Keratinocyte (primary cell): ENCODE measurements around the gene SERPINE1.

Experiments
- EZH2 ChIP-seq: IDR thresholded peaks from one replicate; pipeline ENCODE4 v1.6.1; 2012; ENCODE audit warnings: inconsistent platforms, mild to moderate bottlenecking, low read length, moderate library complexity
- TF ChIP-seq, protein P1 (sequence below), 3 experiments: IDR thresholded peaks in 1 of 3; conservative IDR thresholded peaks in 1 of 3; optimal IDR thresholded peaks in 1 of 3; 2 replicates in 2 of 3; 3 replicates in 1 of 3; pipeline versions ENCODE3 to v1.5.1; 2011; ENCODE audit warnings: low read length in 3 of 3, mild to moderate bottlenecking in 3 of 3, moderate library complexity in 2 of 3, control low read depth in 1 of 3, inconsistent platforms in 1 of 3; ENCODE audit not compliant: insufficient read depth in 2 of 3; ENCODE audit errors: extremely low read depth in 1 of 3

DNA sequence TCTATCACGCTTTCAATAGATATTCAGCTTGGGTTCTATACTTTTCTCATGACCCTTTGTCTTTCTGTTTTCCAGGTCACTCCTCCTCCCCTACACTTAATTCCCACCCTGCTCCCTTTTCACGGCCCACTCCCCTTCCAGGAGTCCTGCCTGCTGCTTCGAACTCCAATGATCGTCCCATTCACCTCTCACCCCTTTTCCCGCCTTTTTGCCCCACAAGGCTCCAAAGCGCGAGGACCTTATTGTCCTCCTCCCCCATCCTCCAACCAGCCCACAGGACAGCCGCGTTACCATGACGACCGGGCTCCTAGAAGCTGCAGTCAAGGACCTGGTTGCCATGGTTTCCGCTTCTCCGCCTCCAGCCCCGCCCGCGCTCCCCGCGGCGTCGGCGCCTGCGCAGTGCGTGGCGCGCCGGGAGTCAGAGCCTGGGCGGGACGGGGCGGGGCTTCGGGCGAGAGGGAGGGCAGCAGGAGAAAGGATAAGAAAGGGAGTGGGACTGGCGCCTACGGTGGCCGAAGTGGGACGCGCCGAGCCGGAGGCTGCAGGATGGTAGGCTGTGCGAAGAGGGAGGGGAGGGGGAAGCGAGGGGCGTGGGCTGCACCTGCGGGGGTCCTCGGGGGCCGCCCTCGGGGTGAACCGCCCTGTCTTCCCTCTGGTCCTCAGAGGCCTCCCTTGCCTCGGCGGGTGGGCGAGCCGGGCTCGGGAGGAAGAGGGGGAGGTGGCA lies 27.2 kb downstream of the SERPINE1 start, which contains the start of gene AP1S1:
- TF ChIP-seq, protein P1, sequence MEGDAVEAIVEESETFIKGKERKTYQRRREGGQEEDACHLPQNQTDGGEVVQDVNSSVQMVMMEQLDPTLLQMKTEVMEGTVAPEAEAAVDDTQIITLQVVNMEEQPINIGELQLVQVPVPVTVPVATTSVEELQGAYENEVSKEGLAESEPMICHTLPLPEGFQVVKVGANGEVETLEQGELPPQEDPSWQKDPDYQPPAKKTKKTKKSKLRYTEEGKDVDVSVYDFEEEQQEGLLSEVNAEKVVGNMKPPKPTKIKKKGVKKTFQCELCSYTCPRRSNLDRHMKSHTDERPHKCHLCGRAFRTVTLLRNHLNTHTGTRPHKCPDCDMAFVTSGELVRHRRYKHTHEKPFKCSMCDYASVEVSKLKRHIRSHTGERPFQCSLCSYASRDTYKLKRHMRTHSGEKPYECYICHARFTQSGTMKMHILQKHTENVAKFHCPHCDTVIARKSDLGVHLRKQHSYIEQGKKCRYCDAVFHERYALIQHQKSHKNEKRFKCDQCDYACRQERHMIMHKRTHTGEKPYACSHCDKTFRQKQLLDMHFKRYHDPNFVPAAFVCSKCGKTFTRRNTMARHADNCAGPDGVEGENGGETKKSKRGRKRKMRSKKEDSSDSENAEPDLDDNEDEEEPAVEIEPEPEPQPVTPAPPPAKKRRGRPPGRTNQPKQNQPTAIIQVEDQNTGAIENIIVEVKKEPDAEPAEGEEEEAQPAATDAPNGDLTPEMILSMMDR (optimal IDR thresholded peaks at IDR 0.05 in 1 of 3, IDR thresholded peaks at IDR 0.05 in 1 of 3, conservative IDR thresholded peaks at IDR 0.05 in 1 of 3; ENCODE audit: extremely low read depth in 1 of 3, insufficient read depth in 2 of 3, low read length in 3 of 3), result no peak
- TF ChIP-seq EZH2, result no peak
